Activated T-cell treated with anti-CD3 and anti-CD28 coated beads for 4 hours (primary cell): ENCODE results near the gene OXT.

Experiments used
- DNase-seq: peaks from one replicate; pipeline ENCODE4 v3.0.0-alpha.2; 2020

OXT gene

GRCh38 chr20:3088031-3088430 lies 16.6 kb downstream of the OXT start:
- DNase-seq, result no peak

- no peak for DNase-seq
Observed at GRCh38 chr20:3090565-3090964, 19.1 kb downstream of the OXT start.

GRCh38 chr20:3092611-3093379 lies 21.4 kb downstream of the OXT start:
- peak; percentile 37 for DNase-seq

GRCh38 chr20:3093861-3094361 lies 22.5 kb downstream of the OXT start:
- no peak for DNase-seq

GRCh38 chr20:3094848-3095629 lies 23.6 kb downstream of the OXT start:
- DNase-seq, result no peak

GRCh38 chr20:3100480-3100879 lies 29.1 kb downstream of the OXT start:
- DNase-seq, result no peak

- DNase-seq, result no peak
Observed at GRCh38 chr20:3101251-3101650, 29.8 kb downstream of the OXT start.

- DNase-seq, result peak; percentile 22
Observed at GRCh38 chr20:3101737-3102574, 30.5 kb downstream of the OXT start.

GRCh38 chr20:3102575-3103368 lies 31.4 kb downstream of the OXT start:
- DNase-seq, result no peak

- DNase-seq, result no peak
Observed at GRCh38 chr20:3103369-3104032, 32.1 kb downstream of the OXT start.

GRCh38 chr20:3105256-3106137 lies 34.1 kb downstream of the OXT start:
- no peak for DNase-seq

GRCh38 chr20:3106185-3106584 lies 34.8 kb downstream of the OXT start:
- no peak for DNase-seq

GRCh38 chr20:3106658-3107463 lies 35.4 kb downstream of the OXT start:
- no peak for DNase-seq

- DNase-seq, result no peak
Observed at GRCh38 chr20:3107464-3108025, 36.1 kb downstream of the OXT start.

GRCh38 chr20:3109350-3110302 lies 38.2 kb downstream of the OXT start:
- no peak for DNase-seq

GRCh38 chr20:3111507-3111906 lies 40.1 kb downstream of the OXT start:
- no peak for DNase-seq

GRCh38 chr20:3111995-3112394 lies 40.6 kb downstream of the OXT start:
- no peak for DNase-seq
